OCI-LY3 (cell line): ENCODE results near the gene MTHFD2.

Experiments used
- H2AFZ ChIP-seq: fragments of 200-600, 300-600 bp; shearing (Covaris generic); 2 replicates; pipeline ENCODE4 v1.6.0; 2014; ENCODE audit warnings: antibody characterized with exemption, low read depth, low read length
- H3K27ac ChIP-seq: fragments of 200-600, 300-600 bp; sonication (generic); 2 replicates; pipeline ENCODE4 v1.5.1; 2014; ENCODE audit warnings: mild to moderate bottlenecking, low read length, moderate library complexity, mixed read lengths
- H3K27me3 ChIP-seq: fragments of 200-600, 300-600 bp; sonication (generic); 2 replicates; pipeline ENCODE4 v1.6.1; 2014; ENCODE audit warnings: low read depth, low read length, mixed read lengths
- H3K36me3 ChIP-seq: fragments of 200-600, 300-600 bp; sonication (generic); replicated peaks from 2 replicates; pipeline ENCODE3; 2014; ENCODE audit warnings: low read depth, low read length, mixed read lengths
- H3K4me1 ChIP-seq: fragments of 300-600, 200-600 bp; sonication (generic); 2 replicates; pipeline ENCODE4 v1.6.1; 2014; ENCODE audit warnings: low read length, mixed read lengths
- H3K4me2 ChIP-seq: fragments of 200-600, 300-600 bp; sonication (generic); 2 replicates; pipeline ENCODE4 v1.6.1; 2014; ENCODE audit warnings: low read length, mixed read lengths
- H3K4me3 ChIP-seq: fragments of 300-600, 200-600 bp; sonication (generic); 2 replicates; pipeline ENCODE4 v1.5.1; 2014; ENCODE audit warnings: antibody characterized with exemption, mild to moderate bottlenecking, low read length, moderate library complexity
- H3K79me2 ChIP-seq: fragments of 300-600, 200-600 bp; shearing (Covaris generic); 2 replicates; pipeline ENCODE4 v1.6.1; 2014; ENCODE audit warnings: mild to moderate bottlenecking, low read length, mixed read lengths
- H3K9ac ChIP-seq: fragments of 300-600, 200-600 bp; shearing (Covaris generic); 2 replicates; pipeline ENCODE4 v1.6.0; 2014; ENCODE audit warnings: mild to moderate bottlenecking, low read length, moderate library complexity
- H3K9me3 ChIP-seq: fragments of 200-600, 300-600 bp; shearing (Covaris generic); 2 replicates; pipeline ENCODE4 v1.6.1; 2014; ENCODE audit warnings: low read length, mixed read lengths; ENCODE audit not compliant: insufficient read depth
- H4K20me1 ChIP-seq: fragments of 200-600, 300-600 bp; sonication (generic); 2 replicates; pipeline ENCODE4 v1.6.1; 2016; ENCODE audit warnings: low read length, mixed read lengths; ENCODE audit not compliant: insufficient read depth
- CTCF ChIP-seq: fragments of 200-600, 300-600 bp; sonication (generic); IDR thresholded peaks from 2 replicates; pipeline ENCODE4 v1.5.1; 2014; ENCODE audit warnings: antibody characterized with exemption, low read length, low read depth
- EZH2phosphoT487 ChIP-seq: fragments of 200-600 bp; shearing (Covaris generic); IDR thresholded peaks from 2 replicates; pipeline ENCODE4 v1.6.1; 2018; ENCODE audit warnings: antibody characterized with exemption, mixed run types, low read depth

The MTHFD2 gene

GRCh38 chr2:74216642-74217041, 18.2 kb downstream of the MTHFD2 start:
- Histone ChIP-seq H3K36me3 (peaks cover 61% of the 10 kb centered on the region), H4K20me1 (peaks cover 25% of the 10 kb centered on the region)

GRCh38 chr2:74219846-74220486, 21.6 kb downstream of the MTHFD2 start:
- Histone ChIP-seq H3K79me2 (peaks cover 6% of the 10 kb centered on the region; the same call in 1 of the 2 replicates), H2AFZ (no peak overlapping the region), H3K4me3 (no peak overlapping the region), H3K4me1 (no peaks in the 10 kb centered on the region), H3K4me2 (no peak overlapping the region), H4K20me1 (peaks cover 15% of the 10 kb centered on the region), H3K27me3 (no peaks in the 10 kb centered on the region), H3K36me3 (peaks cover 47% of the 10 kb centered on the region), H3K27ac (no peak overlapping the region), H3K9ac (no peak overlapping the region), H3K9me3 (no peaks in the 10 kb centered on the region)
- TF ChIP-seq CTCF (no peak), EZH2phosphoT487 (no peak)

More at GRCh38 chr2:74216642-74217041, 18.2 kb downstream of the MTHFD2 start:
- no peak overlapping the region for H2AFZ ChIP-seq
- H3K79me2 ChIP-seq: peaks cover 23% of the 10 kb centered on the region
- H3K27me3 ChIP-seq: no peaks in the 10 kb centered on the region
- no peak overlapping the region for H3K4me2 ChIP-seq
- no peaks in the 10 kb centered on the region for H3K9me3 ChIP-seq
- no peak overlapping the region for H3K27ac ChIP-seq
- H3K4me3 ChIP-seq: no peak overlapping the region
- H3K9ac ChIP-seq: no peak overlapping the region
- H3K4me1 ChIP-seq: peaks cover 10% of the 10 kb centered on the region
- TF ChIP-seq CTCF (no peak), EZH2phosphoT487 (no peak)

GRCh38 chr2:74221091-74221490, 22.7 kb downstream of the MTHFD2 start:
- Histone ChIP-seq H3K27ac (no peak overlapping the region), H2AFZ (no peak overlapping the region), H3K4me1 (no peaks in the 10 kb centered on the region), H3K36me3 (peaks cover 43% of the 10 kb centered on the region), H3K9ac (no peak overlapping the region), H3K9me3 (no peaks in the 10 kb centered on the region), H3K4me3 (no peak overlapping the region), H4K20me1 (peaks cover 15% of the 10 kb centered on the region), H3K4me2 (no peak overlapping the region), H3K27me3 (no peaks in the 10 kb centered on the region), H3K79me2 (peaks cover 6% of the 10 kb centered on the region; the same call in 1 of the 2 replicates)
- no peak for TF ChIP-seq EZH2phosphoT487
- no peak for TF ChIP-seq CTCF

- peaks cover 12% of the 10 kb centered on the region for H4K20me1 ChIP-seq
- H3K27ac ChIP-seq: no peak overlapping the region
- H3K79me2 ChIP-seq: peaks cover 4% of the 10 kb centered on the region; the same call in 1 of the 2 replicates
- no peak overlapping the region for H2AFZ ChIP-seq
- TF ChIP-seq EZH2phosphoT487 (no peak), CTCF (no peak)
- H3K9me3 ChIP-seq: no peaks in the 10 kb centered on the region
- no peak overlapping the region for H3K4me3 ChIP-seq
- H3K4me1 ChIP-seq: no peaks in the 10 kb centered on the region
- peaks cover 38% of the 10 kb centered on the region for H3K36me3 ChIP-seq
- H3K4me2 ChIP-seq: no peak overlapping the region
- H3K9ac ChIP-seq: no peak overlapping the region
- H3K27me3 ChIP-seq: no peaks in the 10 kb centered on the region
Measured at GRCh38 chr2:74221604-74222299, 23.3 kb downstream of the MTHFD2 start.
